Endothelial cell of umbilical vein (primary cell): Measurements from ENCODE around the gene RCOR1. TPM values are rescaled to one million over a fixed set of nuclear protein-coding genes. Genes with fewer than 3 reads are reported as not detected.

Experiments
- BruUV-seq: library from RNA; stranded (reverse); fragments of 400-500 nt; replicated peaks from 2 replicates; lab custom pipeline; 2021; lab: Mats Ljungman, UMichigan
- CTCF ChIA-PET: fragments of 300-600, 350-600 bp; sonication (Branson Sonifier 250); formaldehyde crosslinking; loops from one replicate; lab custom pipeline; 2021; ENCODE audit warnings: antibody characterized with exemption, inconsistent platforms; lab: Charles Lee
- POLR2A ChIA-PET: fragments of 300-600, 350-600 bp; sonication (Branson Sonifier 250); formaldehyde crosslinking; loops from one replicate; lab custom pipeline; 2021; ENCODE audit warnings: antibody characterized with exemption, inconsistent platforms; lab: Charles Lee
- DNase-seq: peaks from one replicate; pipeline ENCODE4 v3.0.0-alpha.2; 2011; ENCODE audit warnings: low read depth, low spot score
- FAIRE-seq: peaks from 2 replicates; lab custom pipeline; 2011; peaks lifted over from hg19 to GRCh38; lab: Jason Lieb, UNC
- H2AFZ ChIP-seq: 2 replicates; pipeline ENCODE4 v1.6.0; 2012; ENCODE audit warnings: low read depth, low read length, control low read depth, inconsistent platforms
- H3K27ac ChIP-seq: 2 replicates; pipeline ENCODE4 v1.5.1; 2011; ENCODE audit warnings: low read depth, mild to moderate bottlenecking, control low read depth, low read length, moderate library complexity; ENCODE audit not compliant: insufficient read depth
- H3K27me3 ChIP-seq, 2 experiments: 2 replicates each; pipeline versions ENCODE4 v1.6.0 to v1.6.1; 2011; ENCODE audit warnings: low read length in 2 of 2, mixed read lengths in 1 of 2; ENCODE audit not compliant: control insufficient read depth in 2 of 2, insufficient read depth in 2 of 2
- H3K36me3 ChIP-seq, 2 experiments: 2 replicates in 1 of 2; 3 replicates in 1 of 2; pipeline ENCODE4 v1.5.1; 2011; ENCODE audit warnings: low read length in 2 of 2, mild to moderate bottlenecking in 1 of 2, moderate library complexity in 1 of 2; ENCODE audit not compliant: control insufficient read depth in 2 of 2, insufficient read depth in 2 of 2; ENCODE audit errors: extremely low read depth in 1 of 2
- H3K4me1 ChIP-seq: 3 replicates; pipeline ENCODE4 v1.5.1; 2011; ENCODE audit warnings: mild to moderate bottlenecking, low read length; ENCODE audit not compliant: control insufficient read depth, insufficient read depth; ENCODE audit errors: extremely low read depth
- H3K4me2 ChIP-seq: 2 replicates; pipeline ENCODE4 v1.6.1; 2011; ENCODE audit warnings: low read length, control low read depth, mixed read lengths; ENCODE audit not compliant: insufficient read depth
- H3K4me3 ChIP-seq, 3 experiments: fragments of 200-600 bp in 1 of 3; sonication (generic), shearing (Covaris generic) in 1 of 3; replicated peaks in 1 of 3; 2 replicates each; pipeline ENCODE4 v1.5.1; 2011 to 2016; ENCODE audit warnings: control low read depth in 3 of 3, low read length in 3 of 3, mild to moderate bottlenecking in 2 of 3, inconsistent platforms in 1 of 3, low read depth in 1 of 3, moderate library complexity in 1 of 3; ENCODE audit not compliant: insufficient read depth in 1 of 3
- H3K79me2 ChIP-seq: 2 replicates; pipeline ENCODE4 v1.6.0; 2012; ENCODE audit warnings: low read length, inconsistent platforms; ENCODE audit not compliant: control insufficient read depth, insufficient read depth
- H3K9ac ChIP-seq: replicated peaks from 2 replicates; pipeline ENCODE3; 2011; ENCODE audit warnings: low read length, control low read depth; ENCODE audit not compliant: insufficient read depth; ENCODE audit errors: extremely low read depth
- H3K9me1 ChIP-seq: replicated peaks from 3 replicates; pipeline ENCODE4 v1.6.0; 2011; ENCODE audit warnings: mild to moderate bottlenecking, low read length; ENCODE audit not compliant: control insufficient read depth, insufficient read depth; ENCODE audit errors: extremely low read depth
- H3K9me3 ChIP-seq: replicated peaks from 2 replicates; pipeline ENCODE4 v1.5.1; 2012; ENCODE audit warnings: low read length, inconsistent platforms; ENCODE audit not compliant: control insufficient read depth, insufficient read depth
- H4K20me1 ChIP-seq: replicated peaks from 2 replicates; pipeline ENCODE3; 2011; ENCODE audit warnings: mild to moderate bottlenecking, low read length; ENCODE audit not compliant: control insufficient read depth, insufficient read depth; ENCODE audit errors: extremely low read depth
- FOS ChIP-seq: IDR thresholded peaks from 2 replicates; pipeline ENCODE4 v1.6.1; 2011; ENCODE audit warnings: mild to moderate bottlenecking, low read length, moderate library complexity, borderline replicate concordance; ENCODE audit not compliant: insufficient read depth
- GATA2 ChIP-seq: IDR thresholded peaks from 2 replicates; pipeline ENCODE4 v1.7.0; 2011; ENCODE audit warnings: low read depth, mild to moderate bottlenecking, moderate library complexity, mixed read lengths, low read length; ENCODE audit not compliant: insufficient read length, insufficient read depth
- JUN ChIP-seq: IDR thresholded peaks from 2 replicates; pipeline ENCODE4 v1.6.1; 2011; ENCODE audit warnings: borderline replicate concordance, low read depth; ENCODE audit not compliant: insufficient read length, insufficient read depth
- MYC ChIP-seq: IDR thresholded peaks from one replicate; pipeline ENCODE4 v1.6.1; 2011; ENCODE audit warnings: mild to moderate bottlenecking, low read depth, low read length
- POLR2A ChIP-seq: IDR thresholded peaks from 2 replicates; pipeline ENCODE4 v1.6.1; 2012; ENCODE audit warnings: low read depth, mild to moderate bottlenecking, control low read depth, low read length
- POLR2AphosphoS5 ChIP-seq: IDR thresholded peaks from 2 replicates; pipeline ENCODE4 v1.6.1; 2012; ENCODE audit warnings: low read depth, mild to moderate bottlenecking, control low read depth, low read length, moderate library complexity; ENCODE audit not compliant: insufficient read depth
- dilution Hi-C: fragments of 300-500 bp; cut with MboI; formaldehyde crosslinking; loops from one replicate; pipeline ENCODE4 v1.15.0; 2019; ENCODE audit warnings: low sequenced_read_pairs; ENCODE audit not compliant: extremely low pct_ligation_motif_present
- intact Hi-C: fragments of 100-400 bp; cut with micrococcal nuclease; formaldehyde crosslinking; loops from one replicate; pipeline ENCODE4 v1.10.0; 2022
- polyA plus RNA-seq, 4 experiments: library from polyadenylated mRNA; depleted of rRNA in 3 of 4; stranded (reverse) in 3 of 4; unstranded in 1 of 4; fragments of >200 nt; gene quantifications; 2 replicates each; pipeline versions ENCODE4 v1.2.1 to v1.2.3, GENCODE V29; 2011 to 2012; ENCODE audit warnings: missing spikeins in 1 of 4
- total RNA-seq: library from RNA; stranded (reverse); gene quantifications from 2 replicates; pipeline ENCODE4 v1.2.3, GENCODE V29; 2021
- TF ChIP-seq, protein P1 (sequence below): IDR thresholded peaks from 2 replicates; pipeline ENCODE4 v1.6.1; 2011; ENCODE audit not compliant: insufficient read depth, insufficient read length
- TF ChIP-seq, protein P2 (sequence below), 2 donors: IDR thresholded peaks; 1 replicate in 1 of 2; 2 replicates in 1 of 2; pipeline ENCODE4 v1.5.1; 2011; ENCODE audit warnings: low read length in 2 of 2, mild to moderate bottlenecking in 2 of 2, moderate library complexity in 2 of 2, control low read depth in 1 of 2, inconsistent platforms in 1 of 2, low read depth in 1 of 2; ENCODE audit not compliant: insufficient read depth in 1 of 2; ENCODE audit errors: extremely low read depth in 1 of 2

RCOR1 gene
- total and polyA plus RNA-seq, 2 donors (not counting 3 experiments of a cell fraction or from before 2014, with no cell fraction given): 15.6 to 32.2 TPM

DNA sequence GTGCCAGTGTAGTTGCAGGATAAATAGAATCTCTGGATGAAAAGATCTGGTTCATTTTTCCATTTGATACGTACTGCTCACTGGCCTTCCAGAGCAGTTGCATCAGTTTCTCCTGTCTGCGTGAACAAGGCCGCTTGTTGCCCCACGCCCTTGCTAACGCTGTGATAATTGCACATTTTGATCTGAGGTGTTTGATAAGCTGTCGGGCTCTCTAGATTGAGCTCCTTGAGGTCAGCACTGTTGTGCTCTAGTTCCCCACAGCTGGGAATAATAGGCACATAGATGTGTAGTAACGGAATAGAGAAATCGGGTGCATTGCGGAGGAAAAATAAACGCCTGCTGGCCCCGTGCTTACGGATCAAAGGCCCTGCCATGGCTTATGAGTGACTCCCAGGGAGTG is 142.0 kb downstream of the RCOR1 start:
- no TSS peak for BruUV-seq
- H2AFZ ChIP-seq: no peak overlapping the region
- no peaks in the 10 kb centered on the region for H3K27me3 ChIP-seq
- ChIA-PET CTCF (interaction anchor here (0.6 kb wide), 1 partner anchor 40 kb away, joined by 3 read pairs; no protein-coding TSS in a partner anchor), POLR2A (no interaction called here)
- intact Hi-C loops: no loop called here
- no peaks in the 10 kb centered on the region for H3K4me1 ChIP-seq
- no peak for DNase-seq
- no peak overlapping the region for H3K4me3 ChIP-seq
- TF ChIP-seq MYC: no peak
- TF ChIP-seq GATA2: no peak
- TF ChIP-seq, protein P1, sequence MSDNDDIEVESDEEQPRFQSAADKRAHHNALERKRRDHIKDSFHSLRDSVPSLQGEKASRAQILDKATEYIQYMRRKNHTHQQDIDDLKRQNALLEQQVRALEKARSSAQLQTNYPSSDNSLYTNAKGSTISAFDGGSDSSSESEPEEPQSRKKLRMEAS: no peak
- TF ChIP-seq, protein P2, sequence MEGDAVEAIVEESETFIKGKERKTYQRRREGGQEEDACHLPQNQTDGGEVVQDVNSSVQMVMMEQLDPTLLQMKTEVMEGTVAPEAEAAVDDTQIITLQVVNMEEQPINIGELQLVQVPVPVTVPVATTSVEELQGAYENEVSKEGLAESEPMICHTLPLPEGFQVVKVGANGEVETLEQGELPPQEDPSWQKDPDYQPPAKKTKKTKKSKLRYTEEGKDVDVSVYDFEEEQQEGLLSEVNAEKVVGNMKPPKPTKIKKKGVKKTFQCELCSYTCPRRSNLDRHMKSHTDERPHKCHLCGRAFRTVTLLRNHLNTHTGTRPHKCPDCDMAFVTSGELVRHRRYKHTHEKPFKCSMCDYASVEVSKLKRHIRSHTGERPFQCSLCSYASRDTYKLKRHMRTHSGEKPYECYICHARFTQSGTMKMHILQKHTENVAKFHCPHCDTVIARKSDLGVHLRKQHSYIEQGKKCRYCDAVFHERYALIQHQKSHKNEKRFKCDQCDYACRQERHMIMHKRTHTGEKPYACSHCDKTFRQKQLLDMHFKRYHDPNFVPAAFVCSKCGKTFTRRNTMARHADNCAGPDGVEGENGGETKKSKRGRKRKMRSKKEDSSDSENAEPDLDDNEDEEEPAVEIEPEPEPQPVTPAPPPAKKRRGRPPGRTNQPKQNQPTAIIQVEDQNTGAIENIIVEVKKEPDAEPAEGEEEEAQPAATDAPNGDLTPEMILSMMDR (IDR thresholded peaks at IDR 0.05; ENCODE audit: extremely low read depth in 1 of 2, insufficient read depth in 1 of 2, low read depth in 1 of 2, low read length in 2 of 2): no peak
- TF ChIP-seq JUN: no peak
- H3K4me2 ChIP-seq: no peak overlapping the region
- no peaks in the 10 kb centered on the region for H3K9me3 ChIP-seq
- no peak overlapping the region for H3K9ac ChIP-seq
- H3K27ac ChIP-seq: no peak overlapping the region
- peaks cover 0 to 5% of the 10 kb centered on the region in 2 experiments for H3K36me3 ChIP-seq
- H3K9me1 ChIP-seq: no peaks in the 10 kb centered on the region
- no peaks in the 10 kb centered on the region for H4K20me1 ChIP-seq
- dilution Hi-C loops: no loop called here
- H3K79me2 ChIP-seq: no peaks in the 10 kb centered on the region
- no peak for FAIRE-seq

DNA sequence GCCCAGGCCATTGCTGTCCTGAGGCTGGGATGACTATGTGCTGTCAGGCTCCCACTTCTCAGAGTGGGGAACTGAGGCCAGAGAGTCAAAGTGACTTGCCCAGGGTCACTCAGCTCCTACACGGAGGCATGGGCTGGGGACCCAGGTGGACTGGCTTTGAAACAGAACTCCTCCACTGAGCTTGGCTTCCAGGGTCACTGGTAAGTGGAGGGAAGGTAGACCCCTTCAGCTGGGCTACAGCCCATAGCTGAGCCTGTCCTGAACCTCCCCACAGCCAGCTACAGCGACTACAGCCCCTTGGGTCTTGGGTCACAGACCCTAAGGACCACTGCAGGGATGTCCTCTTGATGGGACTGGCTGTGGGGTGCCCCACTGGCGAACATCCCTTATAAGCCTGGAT is 144.5 kb downstream of the RCOR1 start:
- CTCF ChIA-PET: no interaction called here

More for the DNA sequence above, 144.5 kb downstream of the RCOR1 start:
- no TSS peak for BruUV-seq
- Histone ChIP-seq H3K27ac (no peak overlapping the region), H3K36me3 (no peaks in the 10 kb centered on the region), H3K4me1 (no peaks in the 10 kb centered on the region), H3K4me3 (no peak overlapping the region), H3K9me1 (no peaks in the 10 kb centered on the region), H3K9ac (no peak overlapping the region), H3K27me3 (no peaks in the 10 kb centered on the region), H3K79me2 (no peaks in the 10 kb centered on the region), H2AFZ (no peak overlapping the region), H3K4me2 (no peak overlapping the region), H4K20me1 (no peaks in the 10 kb centered on the region), H3K9me3 (peaks cover 2% of the 10 kb centered on the region)
- FAIRE-seq (no peak), DNase-seq (no peak)
- dilution Hi-C loops (no loop called here), intact Hi-C loops (no loop called here)
- POLR2A ChIA-PET: no interaction called here
- no peak for TF ChIP-seq POLR2A
- TF ChIP-seq, protein P2 (IDR thresholded peaks at IDR 0.05; ENCODE audit: extremely low read depth in 1 of 2, insufficient read depth in 1 of 2, low read depth in 1 of 2, low read length in 2 of 2): no peak
- no peak for TF ChIP-seq FOS
- no peak for TF ChIP-seq GATA2
- TF ChIP-seq POLR2AphosphoS5: no peak
- TF ChIP-seq JUN: no peak
